EL (cell line): ENCODE data around the gene NUS1.
"Not testable (repeated sequence)": the region's sequence is repeated elsewhere in the genome, so short reads cannot be mapped to it uniquely, and the experiment has no call there.

Experiments used
- DNase-seq: peaks from one replicate; pipeline ENCODE4 v3.0.0-alpha.2; 2016

Gene NUS1

GRCh38 chr6:117718895-117719294 lies 43.6 kb downstream of the NUS1 start:
- no peak for DNase-seq

GRCh38 chr6:117721520-117721919 lies 46.3 kb downstream of the NUS1 start:
- DNase-seq: not testable (repeated sequence)

DNA sequence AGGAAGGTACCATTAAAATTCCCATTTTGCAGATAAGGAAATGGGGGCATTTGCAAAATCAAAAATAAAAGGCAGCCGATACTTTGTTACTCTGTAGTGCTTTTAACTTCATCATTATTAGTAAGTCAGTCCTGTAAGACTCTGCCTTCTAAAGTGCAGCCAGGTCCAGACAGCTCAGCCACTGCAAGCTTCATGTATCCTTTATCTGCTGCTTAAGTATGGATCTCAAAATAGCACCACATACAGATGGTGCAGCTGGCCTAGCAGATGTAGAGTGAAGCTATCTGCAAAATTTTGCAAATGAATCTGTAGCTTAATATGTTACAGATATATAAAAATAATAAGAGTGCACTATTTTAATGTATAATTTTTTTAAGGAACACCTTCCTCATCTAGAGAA lies 53.4 kb downstream of the NUS1 start:
- no peak for DNase-seq

- DNase-seq: no peak
Measured at GRCh38 chr6:117729613-117730012, 54.3 kb downstream of the NUS1 start.

GRCh38 chr6:117733341-117733740 lies 58.1 kb downstream of the NUS1 start:
- no peak for DNase-seq

DNA sequence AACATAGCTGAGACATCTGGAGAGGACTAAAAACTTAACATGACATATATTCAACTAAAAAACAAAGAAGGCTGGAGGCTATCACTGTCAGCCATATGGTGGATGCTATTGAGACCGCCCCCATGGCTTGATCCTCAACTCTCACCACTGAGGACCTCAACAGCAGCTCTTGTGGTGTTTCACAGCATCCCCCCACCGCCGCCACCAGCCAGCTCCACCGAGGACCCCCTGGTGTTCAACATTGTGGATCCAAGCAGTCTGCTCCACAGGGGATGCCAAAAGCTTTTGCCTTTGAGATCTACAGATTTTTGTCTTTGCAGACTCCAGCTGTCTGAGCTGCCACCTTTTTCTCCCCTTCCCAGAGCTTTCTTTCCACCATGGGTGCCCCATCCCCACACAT lies 64.6 kb downstream of the NUS1 start:
- DNase-seq: no peak

- no peak for DNase-seq
Measured at GRCh38 chr6:117740605-117741004, 65.3 kb downstream of the NUS1 start.

DNA sequence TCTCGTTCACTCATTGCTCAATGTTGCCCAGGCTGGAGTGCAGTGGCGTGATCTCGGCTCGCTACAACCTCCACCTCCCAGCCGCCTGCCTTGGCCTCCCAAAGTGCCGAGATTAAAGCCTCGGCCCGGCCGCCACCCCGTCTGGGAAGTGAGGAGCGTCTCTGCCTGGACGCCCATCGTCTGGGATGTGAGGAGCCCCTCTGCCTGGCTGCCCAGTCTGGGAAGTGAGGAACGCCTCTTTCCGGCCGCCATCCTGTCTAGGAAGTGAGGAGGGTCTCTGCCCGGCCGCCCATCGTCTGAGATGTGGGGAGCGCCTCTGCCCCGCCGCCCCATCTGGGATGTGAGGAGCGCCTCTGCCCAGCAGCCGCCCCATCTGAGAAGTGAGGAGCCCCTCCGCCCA lies 75.4 kb downstream of the NUS1 start:
- not testable (repeated sequence) for DNase-seq
